Suprapubic skin (tissue), 4 donors: ENCODE results near the gene CACYBP.

Experiments
- POLR2A ChIP-seq, 2 donors: fragments of 450-650 bp; IDR thresholded peaks; one replicate each; pipeline ENCODE4 v1.6.1; 2017; ENCODE audit warnings: antibody characterized with exemption in 2 of 2, mild to moderate bottlenecking in 2 of 2, moderate library complexity in 2 of 2
- POLR2AphosphoS5 ChIP-seq, 3 donors: sonication (generic); formaldehyde crosslinking; IDR thresholded peaks; one replicate each; pipeline ENCODE4 v1.6.1; 2017; ENCODE audit warnings: antibody characterized with exemption in 3 of 3
- TF ChIP-seq, protein P1 (sequence below), 2 donors: fragments of 200-600 bp in 1 of 2; fragments of 450-650 bp in 1 of 2; sonication (generic) in 1 of 2; IDR thresholded peaks; one replicate each; pipeline ENCODE4 v1.5.1; 2016 to 2019; ENCODE audit warnings: antibody characterized with exemption in 2 of 2, mild to moderate bottlenecking in 1 of 2, moderate library complexity in 1 of 2

DNA sequence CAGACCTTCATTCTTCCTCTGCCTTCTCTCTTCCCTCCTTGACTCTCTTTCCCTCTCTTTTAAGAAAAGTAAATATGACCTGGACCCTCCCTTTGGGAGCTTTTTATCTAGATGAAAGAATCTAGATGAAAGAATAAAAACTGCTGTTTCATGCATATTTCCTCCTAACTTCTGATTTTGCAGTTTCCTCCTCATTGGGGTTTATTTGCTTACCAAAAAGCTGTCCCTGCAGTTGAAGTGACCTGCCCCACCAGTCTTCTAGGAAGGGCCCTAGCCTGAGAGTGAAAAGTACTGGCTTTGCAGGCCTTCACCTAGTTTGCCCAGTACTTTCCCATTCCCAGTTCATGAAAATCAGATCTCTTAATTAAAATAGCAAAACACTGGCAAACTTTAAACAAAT, 28.3 kb upstream of the CACYBP start:
- TF ChIP-seq POLR2A (IDR thresholded peaks at IDR 0.05) (no peak), POLR2AphosphoS5 (IDR thresholded peaks at IDR 0.05) (no peak)
- TF ChIP-seq, protein P1, sequence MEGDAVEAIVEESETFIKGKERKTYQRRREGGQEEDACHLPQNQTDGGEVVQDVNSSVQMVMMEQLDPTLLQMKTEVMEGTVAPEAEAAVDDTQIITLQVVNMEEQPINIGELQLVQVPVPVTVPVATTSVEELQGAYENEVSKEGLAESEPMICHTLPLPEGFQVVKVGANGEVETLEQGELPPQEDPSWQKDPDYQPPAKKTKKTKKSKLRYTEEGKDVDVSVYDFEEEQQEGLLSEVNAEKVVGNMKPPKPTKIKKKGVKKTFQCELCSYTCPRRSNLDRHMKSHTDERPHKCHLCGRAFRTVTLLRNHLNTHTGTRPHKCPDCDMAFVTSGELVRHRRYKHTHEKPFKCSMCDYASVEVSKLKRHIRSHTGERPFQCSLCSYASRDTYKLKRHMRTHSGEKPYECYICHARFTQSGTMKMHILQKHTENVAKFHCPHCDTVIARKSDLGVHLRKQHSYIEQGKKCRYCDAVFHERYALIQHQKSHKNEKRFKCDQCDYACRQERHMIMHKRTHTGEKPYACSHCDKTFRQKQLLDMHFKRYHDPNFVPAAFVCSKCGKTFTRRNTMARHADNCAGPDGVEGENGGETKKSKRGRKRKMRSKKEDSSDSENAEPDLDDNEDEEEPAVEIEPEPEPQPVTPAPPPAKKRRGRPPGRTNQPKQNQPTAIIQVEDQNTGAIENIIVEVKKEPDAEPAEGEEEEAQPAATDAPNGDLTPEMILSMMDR (IDR thresholded peaks at IDR 0.05), result no peak
